NCI-H774 (cell line): Measurements from ENCODE around the gene CMTM5.

ENCODE experiments used
- DNase-seq: peaks from one replicate; lab custom pipeline; 2025; lab: John Stamatoyannopoulos, UW

The CMTM5 gene, protein sequence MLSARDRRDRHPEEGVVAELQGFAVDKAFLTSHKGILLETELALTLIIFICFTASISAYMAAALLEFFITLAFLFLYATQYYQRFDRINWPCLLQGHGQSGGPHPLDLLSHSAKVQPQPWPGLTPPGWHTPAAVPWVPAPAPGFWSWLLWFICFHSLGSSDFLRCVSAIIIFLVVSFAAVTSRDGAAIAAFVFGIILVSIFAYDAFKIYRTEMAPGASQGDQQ

DNA sequence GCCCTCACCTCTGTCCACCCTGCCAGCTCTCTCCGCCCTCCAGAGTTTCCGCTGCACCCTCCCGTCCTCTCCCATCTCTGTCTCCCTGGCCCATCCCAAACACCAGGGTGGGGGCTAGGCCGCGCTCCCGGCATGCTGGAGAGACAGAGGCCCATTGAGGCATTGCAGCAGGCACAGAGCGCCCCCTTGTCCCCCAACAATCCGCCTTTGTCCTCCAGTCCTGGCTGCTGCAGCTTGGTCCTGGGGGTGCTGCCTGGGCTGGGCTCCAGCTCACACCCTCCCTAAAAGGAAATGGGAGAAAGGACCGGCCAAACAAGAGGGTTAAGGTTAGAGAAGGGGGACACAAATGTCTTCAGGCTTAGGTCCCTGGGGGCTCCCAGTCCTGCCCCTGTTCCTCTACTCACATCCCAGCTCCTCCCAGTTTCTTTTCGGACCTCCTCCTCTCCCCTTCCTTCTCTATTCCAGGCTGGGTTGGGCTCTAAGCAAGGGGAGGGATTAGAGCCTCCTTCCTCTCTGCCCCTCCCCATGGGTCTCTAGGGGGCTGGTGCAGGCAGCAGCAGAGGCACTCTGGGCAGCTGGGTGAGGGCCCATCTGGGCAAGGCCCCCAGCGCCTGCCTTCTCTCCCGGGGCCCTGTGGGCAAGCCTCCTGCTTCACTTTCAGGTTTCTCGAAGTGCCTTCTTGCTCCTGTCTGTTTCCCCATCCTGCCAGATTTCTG lies at the start of gene CMTM5:
Gene CMTM5, plus strand, starts transcription at position 565 of the 716 bp plus-strand sequence. CDS start 206 bp downstream, outside the sequence.
- DNase-seq, result no peak

DNA sequence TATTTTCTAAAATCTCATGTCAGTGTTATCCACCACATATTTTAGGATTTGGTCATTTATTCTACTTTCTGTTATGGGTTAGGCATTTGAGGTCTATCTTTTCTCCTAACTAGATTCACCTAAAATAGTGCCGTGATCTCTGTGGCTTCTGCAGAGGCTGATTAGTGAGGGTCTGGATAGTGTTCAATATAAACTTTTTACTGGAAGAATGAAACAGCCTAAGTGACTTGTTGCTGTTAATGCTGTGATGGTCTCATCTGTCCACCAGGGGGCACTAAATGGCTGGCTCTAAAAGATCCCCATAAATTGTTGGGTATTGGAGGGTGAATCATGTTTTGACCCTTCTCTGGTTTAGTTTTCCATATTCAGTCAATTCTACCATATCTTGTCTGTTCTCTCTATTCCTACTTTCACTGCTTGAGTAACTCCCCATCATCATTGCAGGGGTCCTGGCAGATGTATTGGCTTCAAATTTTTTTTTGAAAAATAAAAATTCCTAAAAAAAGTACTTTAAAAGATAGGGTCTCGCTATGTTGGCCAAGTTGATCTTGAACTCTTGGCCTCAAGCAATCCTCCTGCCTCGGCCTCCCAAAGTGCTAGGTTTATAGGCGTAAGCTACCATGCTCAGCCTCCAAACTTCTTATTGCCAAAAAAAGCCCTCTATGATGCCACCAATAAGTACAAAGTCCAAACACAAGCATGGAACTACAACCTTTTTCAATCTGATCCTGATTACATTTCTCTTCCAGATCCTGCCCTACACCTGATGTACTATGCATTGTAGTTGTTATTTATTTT lies 48.7 kb upstream of the CMTM5 start:
- DNase-seq, result peak; percentile 50

DNA sequence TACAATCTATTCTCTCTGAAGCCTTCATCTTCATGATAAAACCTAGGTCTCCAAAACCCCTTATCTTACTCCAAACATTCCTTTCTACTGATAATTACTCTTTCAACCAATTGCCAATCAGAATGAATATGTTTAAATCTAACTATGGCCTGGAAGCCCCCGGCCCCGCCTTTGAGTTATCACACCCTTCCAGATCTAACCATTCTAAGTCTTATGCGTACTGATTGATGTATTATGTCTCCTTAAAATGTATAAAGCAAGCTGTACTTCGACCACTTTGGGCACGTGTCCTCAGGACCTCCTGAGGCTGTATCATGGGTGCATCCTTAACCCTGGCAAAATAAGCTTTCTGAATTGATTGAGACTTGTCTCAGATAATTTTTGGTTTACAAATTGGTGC lies 41.2 kb upstream of the CMTM5 start:
- no peak for DNase-seq

DNA sequence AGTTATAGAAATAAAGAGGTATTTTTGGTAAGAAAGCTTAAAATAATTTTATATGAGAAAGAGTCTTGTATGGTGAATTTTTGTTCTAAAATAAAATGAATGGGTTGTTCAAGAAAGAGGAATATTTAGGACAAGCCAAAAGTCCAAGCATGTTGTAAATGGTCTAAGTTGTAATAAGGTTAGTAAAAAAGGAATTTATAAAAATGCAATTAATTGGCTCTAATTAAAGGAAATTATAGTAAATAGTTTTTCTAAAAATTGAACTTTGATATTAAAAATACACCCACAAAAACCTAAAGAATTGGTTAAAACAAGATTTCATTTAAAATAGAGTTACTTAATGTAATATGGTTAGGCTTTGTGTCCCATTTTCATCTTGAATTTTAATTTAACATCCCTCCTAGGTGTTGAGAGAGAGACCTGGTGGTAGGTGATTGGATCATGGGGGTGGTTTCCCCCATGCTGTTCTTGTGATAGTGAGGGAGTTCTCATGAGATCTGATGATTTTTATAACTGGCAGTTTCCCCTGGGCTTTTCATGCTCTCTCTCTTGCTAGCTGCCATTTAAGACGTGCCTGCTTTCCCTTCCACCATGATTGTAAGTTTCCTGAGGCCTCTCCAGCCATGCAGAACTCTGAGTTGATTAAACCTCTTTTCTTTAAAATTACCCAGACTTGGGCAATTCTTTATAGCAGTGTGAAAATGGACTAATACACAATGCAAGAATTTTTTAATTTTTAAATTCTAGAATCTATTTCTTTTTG lies 37.2 kb upstream of the CMTM5 start:
- no peak for DNase-seq

DNA sequence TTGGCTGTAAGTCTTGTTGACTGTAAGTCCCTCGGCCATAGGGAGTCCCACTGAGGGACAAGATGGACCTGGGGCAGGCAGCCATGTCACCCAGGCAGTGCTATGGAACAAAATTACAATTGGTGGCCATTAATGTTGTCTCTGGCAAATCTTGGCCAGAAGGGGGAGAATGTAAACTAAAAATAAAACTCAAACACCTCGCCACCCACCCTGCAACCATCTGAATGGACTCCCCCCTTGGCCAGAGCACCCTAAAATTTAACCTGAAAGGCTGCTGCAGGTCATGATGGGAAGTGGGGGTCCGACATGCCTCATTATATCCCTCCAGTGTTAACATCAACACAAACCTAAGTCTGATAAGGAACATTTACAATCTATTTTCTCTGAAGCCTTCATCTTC lies 32.4 kb upstream of the CMTM5 start:
- DNase-seq, result no peak

DNA sequence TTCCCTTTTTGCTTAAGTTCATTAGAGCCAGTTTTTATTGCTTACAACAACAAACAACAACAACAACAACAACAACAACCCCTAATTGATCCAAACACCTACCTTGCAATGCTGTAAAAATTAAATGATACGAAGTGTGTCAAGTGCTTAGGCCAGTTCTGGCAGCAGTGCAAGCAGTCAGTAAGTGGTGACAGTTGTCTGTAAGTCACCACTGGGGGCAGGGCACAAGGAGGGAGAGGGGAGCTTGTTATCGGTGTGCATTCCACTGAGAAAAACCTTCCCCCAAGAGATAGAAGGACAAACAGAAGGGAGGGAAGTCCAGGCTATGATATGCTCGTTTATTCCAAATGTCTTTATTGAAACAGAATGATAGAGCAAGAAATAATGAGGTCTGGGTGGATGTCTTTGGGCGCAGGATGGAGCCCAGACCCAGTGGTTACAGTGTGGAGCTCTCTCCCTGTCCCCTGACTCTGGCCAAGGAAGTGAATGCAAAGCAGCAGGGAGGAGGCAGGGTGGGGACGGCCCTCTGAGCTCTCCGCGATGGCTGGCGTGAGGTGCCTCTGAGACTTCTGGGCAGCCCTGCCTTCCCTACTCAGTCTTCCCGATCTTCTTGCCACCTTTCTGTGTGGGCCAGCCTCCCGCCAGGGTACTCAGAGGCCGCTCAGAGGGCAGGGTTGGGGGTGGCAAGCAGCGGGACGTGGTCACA lies 30.7 kb upstream of the CMTM5 start:
- no peak for DNase-seq

DNA sequence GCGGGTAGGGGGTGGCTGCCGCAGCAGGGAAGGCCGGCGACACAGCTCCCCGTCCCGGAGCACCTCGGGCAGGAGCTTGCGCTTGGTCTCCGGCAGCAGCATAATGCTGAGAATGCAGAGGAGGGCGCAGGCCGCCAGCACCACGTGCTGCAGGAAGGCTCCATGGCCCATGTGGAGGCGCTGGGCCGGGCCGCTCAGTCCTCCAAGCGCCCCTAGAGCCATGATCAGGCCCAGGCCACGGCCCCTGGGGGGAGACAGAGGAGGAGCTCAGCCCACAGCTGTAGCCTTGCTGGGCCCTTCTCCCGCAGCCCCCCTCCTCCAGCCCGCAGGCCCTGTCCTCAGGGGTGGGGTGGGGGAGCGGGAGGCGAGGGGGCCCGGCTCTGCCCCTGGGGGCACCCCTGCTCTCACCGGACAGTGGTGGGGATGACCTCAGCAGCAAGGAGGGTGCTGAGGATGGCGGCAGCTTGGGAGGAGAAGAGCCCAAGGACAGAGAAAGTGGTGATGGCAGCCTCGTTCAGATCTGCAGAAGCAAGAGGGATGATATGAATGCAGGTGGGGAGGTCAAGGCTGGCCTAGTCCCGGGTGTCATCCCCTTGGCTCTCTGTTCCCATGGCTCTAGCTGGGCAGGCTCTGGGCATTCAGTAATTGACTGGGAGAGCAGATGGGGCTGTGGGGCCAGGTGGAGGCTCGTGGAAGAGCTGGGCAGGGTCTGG lies 30.0 kb upstream of the CMTM5 start:
- DNase-seq, result no peak

DNA sequence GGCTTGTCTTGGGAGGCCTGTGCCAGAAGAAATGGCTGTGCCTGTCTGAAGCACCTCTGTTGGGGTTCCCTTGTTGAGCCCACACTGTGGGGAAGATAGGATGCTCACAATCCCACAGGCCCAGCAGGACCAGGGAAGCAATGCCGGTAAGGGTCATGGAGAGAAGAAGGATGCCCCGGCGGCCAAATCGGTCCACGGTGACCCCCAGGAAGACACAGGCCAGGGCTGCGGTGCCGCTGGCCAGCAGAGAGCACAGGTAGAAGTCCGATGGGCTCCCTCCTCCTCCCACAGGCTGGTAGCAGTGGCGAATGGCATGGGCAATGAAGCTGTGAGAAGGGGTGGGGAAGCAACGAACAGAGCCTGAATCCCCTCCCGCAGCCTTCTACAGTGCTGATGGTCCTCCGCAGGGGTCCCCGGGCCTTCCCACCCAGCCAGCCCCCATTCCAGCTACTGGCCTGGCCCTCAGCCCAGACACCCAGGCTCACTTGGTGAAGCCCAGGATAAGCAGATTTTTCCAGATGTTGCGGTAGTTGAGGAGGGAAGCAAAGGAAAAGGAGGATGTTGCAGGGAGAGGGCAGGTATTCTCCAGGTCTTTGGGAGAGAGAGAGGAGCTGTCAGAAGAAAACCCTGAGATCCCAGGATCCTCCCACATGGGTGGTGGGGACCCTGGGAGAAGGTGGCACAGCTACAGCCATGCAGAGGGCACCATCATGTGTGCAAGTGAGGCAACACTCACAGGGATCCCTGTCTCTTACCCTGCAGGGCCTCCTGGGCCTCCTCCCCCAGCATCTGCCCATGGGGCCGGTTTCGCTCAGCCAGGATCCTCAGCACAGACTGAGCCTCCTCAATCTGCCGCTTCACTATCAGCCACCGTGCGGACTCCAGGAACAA lies 29.2 kb upstream of the CMTM5 start:
- no peak for DNase-seq

DNA sequence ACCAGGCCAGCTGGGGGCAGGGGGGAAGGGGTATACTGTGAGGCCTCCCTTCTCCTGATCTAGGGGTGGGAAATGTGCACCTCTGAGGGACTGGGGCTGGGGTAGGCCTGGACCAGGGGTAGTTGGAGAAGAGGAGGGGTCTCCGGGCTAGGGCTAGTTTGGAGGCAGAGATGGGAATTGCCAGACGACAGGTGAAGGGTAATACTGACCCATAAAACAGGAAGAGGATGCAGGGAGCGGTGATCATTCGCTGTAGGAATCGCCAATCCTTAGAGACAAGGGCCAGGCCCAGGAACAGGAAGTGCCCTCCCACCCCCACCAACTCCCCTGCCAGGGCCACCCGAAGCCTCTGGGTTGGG lies 28.6 kb upstream of the CMTM5 start:
- no peak for DNase-seq

DNA sequence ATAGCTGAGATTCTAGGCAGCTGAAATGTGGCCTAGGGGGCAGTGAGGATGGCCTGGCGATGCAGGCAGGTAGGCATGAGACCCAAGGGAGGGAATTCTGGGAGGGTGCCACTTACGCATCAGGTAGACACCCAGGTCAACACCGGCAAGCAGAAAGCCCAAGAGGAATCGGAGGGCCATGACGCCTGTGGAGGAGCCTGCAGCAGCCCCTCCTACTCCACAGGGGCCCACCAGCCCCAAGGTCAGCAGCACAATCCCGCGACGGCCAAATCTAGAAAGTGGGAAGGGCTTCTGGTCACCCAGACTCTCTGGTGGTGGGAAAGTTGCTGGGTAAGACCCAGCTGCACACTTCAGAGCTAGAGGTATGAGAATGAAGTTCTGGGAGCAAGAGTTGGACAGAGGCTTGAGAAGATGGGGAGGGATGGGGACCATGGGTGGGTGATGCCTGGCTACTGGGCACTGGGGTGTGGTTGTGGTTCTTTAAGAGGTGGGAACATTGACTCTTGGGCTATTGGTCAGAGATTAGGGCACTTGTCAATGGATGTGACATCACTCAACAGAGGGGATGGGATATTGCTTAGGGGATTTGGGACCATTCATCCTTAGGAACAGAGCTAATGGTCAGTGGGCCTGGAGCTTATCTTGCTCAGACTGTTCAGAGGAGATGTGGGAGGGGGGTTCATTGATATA lies 27.5 kb upstream of the CMTM5 start:
- DNase-seq, result no peak

DNA sequence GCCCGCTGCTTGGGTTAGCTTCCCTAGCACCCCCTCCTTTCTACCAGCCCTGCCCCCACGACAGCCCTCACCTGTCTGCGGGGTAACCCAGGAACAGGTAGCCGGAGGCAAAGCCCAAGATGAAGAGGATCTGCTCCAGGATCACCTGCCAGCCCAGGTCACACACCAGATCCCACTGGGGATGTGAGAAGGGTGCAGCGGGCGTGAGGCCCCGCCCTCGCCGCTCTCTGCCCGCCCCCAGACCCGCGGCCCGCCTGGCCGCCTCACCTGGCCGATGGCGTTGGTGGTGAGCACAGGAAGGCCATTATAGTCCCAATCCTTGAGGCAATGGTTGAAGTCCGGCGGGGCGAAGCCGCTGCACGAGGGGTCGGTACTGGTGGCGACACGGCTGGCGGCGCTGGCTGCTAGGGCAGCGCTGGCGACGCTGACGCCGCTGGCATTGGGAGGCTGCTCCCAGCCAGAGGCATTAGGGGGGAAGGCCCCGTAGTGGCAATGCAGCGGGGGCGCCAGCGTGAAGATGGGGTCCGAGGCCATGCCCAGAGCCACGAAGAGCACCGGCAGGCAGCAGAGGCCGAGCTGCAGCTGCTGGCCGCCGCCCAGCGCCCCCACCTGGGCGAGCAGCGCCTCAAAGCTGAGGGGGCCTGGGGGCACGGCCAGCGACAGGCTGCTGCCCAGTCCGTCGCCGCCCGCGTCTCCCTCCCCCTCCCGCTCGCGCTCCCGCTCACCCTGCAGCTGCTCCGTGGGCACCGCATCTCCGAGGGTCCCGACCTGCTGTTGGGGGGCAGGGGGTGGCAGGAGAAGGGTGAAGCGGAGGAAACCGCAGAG lies 25.0 kb upstream of the CMTM5 start:
- DNase-seq, result no peak

DNA sequence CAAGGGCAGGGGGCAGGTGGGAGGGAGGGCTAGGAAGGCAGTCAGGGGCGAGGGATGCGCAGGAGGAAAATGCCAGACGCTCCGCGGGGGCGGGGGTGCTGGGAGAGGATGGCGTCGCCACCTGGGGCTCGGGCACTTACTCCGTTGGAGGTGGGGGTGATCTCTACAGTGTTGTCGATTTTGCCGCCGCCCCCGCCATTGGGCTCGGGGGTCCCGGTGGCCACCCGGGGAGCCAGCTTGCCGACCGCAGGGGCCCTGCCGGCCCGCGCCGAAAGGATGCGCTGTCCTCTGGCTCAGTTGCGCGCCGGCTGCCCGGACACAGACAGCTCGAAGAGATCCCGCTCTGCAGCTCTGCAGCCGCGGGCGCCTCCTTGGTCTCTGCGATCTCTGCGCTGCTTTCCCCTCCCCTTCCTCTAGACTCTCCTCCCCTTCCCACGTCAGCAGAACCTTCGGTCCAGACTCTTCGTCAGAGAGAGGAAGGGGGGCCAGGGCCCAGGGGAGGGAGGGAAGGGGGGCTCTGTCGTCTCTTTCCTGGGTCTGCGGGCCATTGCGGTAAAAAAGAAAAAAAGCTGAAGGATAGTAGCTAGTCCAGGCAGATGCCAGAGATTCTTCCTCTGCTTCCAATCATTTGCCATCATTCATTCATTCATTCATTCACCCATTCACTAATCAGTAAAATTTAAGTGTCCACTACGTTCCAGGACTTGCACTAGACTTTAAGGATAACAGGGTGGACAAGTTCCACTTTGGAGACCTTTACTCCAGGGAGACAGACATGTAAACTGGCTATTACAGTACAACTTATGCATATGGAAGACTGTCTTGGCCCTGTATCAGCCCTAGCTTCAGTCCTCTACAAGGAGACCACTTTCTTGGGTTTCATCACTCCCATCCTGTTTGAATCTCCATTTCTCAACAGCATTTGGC lies 24.1 kb upstream of the CMTM5 start, which contains the start of gene SLC22A17:
Gene SLC22A17, minus strand, starts transcription at position 382 of the 927 bp plus-strand sequence.
- no peak for DNase-seq

DNA sequence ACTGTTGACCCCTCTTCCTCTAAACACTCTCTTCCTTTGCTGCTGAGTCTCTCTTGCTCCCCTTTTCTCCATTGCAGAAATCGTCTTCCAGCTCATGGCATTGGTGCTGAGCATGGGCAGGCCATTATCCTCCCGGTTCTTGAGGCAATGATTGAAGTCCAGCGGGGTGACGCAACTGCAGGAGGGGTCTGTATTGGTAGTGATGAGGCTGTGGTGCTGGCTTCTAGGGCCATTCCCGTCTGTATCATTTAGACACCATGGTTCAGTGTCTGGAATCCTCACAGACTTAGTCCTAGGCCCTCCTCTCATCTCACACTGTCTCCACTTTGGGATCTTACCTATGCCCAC lies 23.4 kb upstream of the CMTM5 start:
- DNase-seq, result no peak

DNA sequence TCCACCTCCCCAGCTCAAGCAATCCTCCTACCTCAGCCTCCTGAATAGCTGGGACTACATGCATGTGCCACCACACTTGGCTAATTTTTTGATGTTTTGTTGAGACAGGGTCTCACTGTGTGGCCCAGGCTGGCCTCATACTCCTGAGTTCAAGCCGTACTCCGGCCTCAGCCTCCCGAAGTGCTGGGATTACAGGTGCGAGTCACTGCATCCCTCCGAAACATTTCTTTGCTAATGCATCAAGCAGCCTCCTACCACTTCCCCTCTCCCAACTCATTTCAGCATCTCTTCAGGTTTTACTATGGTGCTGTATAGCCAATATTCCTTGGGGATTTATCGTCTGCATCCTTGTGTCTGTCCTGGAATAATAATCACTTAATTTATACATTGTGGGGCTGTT lies 21.9 kb upstream of the CMTM5 start:
- no peak for DNase-seq

DNA sequence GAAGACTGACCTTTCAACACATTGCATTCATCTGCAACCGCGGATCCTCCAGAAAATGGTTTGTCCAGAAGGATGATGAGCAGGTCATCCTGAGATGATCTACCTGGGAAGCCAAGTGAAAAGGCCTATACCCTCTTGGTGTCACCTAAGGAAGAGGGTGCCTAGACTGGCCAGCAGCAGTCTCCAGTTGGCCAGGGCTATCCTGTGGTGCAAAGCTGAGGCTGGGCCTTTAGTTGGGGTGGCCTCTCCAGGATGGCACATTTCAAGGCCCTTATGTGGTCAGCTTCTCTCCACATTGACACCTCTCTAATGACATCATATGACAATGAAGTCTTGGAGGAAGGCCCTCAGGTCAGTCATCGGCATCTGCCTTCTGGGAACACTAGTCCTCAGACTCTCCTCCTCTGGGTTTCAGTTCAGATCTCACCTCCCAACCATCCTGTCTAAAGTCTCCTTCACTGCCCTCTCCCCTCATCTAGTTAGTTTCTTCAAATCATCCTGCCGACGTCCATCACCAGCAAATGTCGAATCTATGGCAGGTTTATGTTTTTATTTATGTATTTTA lies 20.9 kb upstream of the CMTM5 start:
- no peak for DNase-seq

DNA sequence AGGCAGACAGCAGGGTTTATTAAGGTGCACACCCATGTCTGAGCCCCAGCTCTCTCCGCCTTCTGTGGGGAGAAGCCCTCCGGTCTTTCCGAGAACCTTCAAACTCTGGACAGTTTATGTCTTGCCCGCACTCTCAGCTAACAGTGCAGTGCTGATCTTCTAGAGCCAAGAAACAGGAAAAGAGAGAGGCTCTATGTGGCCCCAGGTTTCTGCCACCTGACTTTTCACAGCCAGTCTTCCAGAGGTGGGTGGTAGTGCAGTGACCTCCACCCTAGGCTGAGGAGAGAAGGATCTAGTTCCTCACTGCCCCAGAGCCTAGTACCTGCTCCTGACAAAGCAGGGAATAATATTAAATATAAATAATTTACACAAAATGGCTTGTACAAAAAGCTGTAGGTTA lies 20.2 kb upstream of the CMTM5 start:
- no peak for DNase-seq

DNA sequence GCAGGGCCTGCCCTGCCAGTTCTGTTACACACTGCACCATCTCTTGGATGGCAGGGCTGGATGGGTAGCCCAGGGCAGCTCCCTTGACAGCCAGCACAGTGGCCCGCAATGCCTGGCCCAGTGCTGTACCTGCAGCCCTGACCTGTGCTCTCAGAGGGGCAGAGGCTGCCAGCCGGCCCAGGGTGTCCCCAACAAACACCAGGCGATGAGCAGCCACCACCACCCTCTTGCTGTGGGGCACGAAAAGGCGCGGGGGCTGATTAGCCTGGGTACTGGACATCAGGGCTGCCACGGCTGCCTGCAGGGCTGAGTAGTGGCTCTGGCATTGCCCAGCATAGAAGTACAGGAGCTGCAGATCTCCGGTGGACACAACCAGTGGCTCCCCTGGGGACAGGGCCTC lies 19.6 kb upstream of the CMTM5 start:
- DNase-seq, result no peak
